Stimulated activated effector memory CD8-positive, alpha-beta T cell treated with anti-CD3 and anti-CD28 coated beads, Interleukin-12 subunit alpha, Interleukin-12 subunit beta, amount 100 ng/mL, for 72 hours (primary cell): Measurements from ENCODE around the gene MEMO1.
"Not testable (repeated sequence)": the region's sequence is repeated elsewhere in the genome, so short reads cannot be mapped to it uniquely, and the experiment has no call there.

Source experiments
- ATAC-seq: fragments of 150-1000 bp; cut with Tn5 transposase; 2 replicates; pipeline ENCODE4 v1.10.0; 2021
- DNase-seq, 2 donors: peaks; one replicate each; pipeline ENCODE4 v3.0.0; 2021 to 2022; ENCODE audit warnings: low spot score in 2 of 2
- H3K27ac Mint-ChIP-seq: one replicate; pipeline ENCODE4 v1.8.0; 2022; ENCODE audit warnings: mild to moderate bottlenecking, mixed read lengths
- H3K36me3 Mint-ChIP-seq: one replicate; pipeline ENCODE4 v1.8.0; 2022; ENCODE audit warnings: mild to moderate bottlenecking, mixed read lengths
- H3K4me1 Mint-ChIP-seq: one replicate; pipeline ENCODE4 v1.8.0; 2022; ENCODE audit warnings: mixed read lengths
- H3K4me3 Mint-ChIP-seq: one replicate; pipeline ENCODE4 v1.8.0; 2022; ENCODE audit warnings: mild to moderate bottlenecking, mixed read lengths
- H3K9me3 Mint-ChIP-seq: one replicate; pipeline ENCODE4 v1.8.0; 2022; ENCODE audit warnings: mixed read lengths

The MEMO1 gene

GRCh38 chr2:31922542-31923408 lies 88.0 kb downstream of the MEMO1 start:
- Mint-ChIP-seq H3K9me3 (no peaks in the 10 kb centered on the region), H3K4me1 (peaks cover 16% of the 10 kb centered on the region), H3K27ac (no peak overlapping the region), H3K4me3 (no peak overlapping the region), H3K36me3 (peaks cover 49% of the 10 kb centered on the region)
- DNase-seq = no peak
- no peak for ATAC-seq

- Mint-ChIP-seq H3K4me3 (no peak overlapping the region), H3K4me1 (peaks cover 16% of the 10 kb centered on the region), H3K9me3 (no peaks in the 10 kb centered on the region), H3K36me3 (peaks cover 35% of the 10 kb centered on the region), H3K27ac (no peak overlapping the region)
- DNase-seq = no peak
- ATAC-seq = no peak
These were observed 89.8 kb downstream of the MEMO1 start for GRCh38 chr2:31920962-31921361.

GRCh38 chr2:31919499-31919898 lies 91.3 kb downstream of the MEMO1 start:
- H3K9me3 Mint-ChIP-seq = no peaks in the 10 kb centered on the region
- peaks cover 29% of the 10 kb centered on the region for H3K36me3 Mint-ChIP-seq
- no peak overlapping the region for H3K27ac Mint-ChIP-seq
- DNase-seq (no peak), ATAC-seq (no peak)
- H3K4me3 Mint-ChIP-seq = no peak overlapping the region
- H3K4me1 Mint-ChIP-seq = peaks cover 9% of the 10 kb centered on the region

GRCh38 chr2:31909661-31910060 lies 101.1 kb downstream of the MEMO1 start:
- no peaks in the 10 kb centered on the region for H3K9me3 Mint-ChIP-seq
- ATAC-seq (no peak), DNase-seq (no peak)
- H3K36me3 Mint-ChIP-seq = peaks cover 47% of the 10 kb centered on the region
- peaks cover 8% of the 10 kb centered on the region for H3K4me1 Mint-ChIP-seq
- H3K27ac Mint-ChIP-seq = no peak overlapping the region
- H3K4me3 Mint-ChIP-seq = no peak overlapping the region

- H3K36me3 Mint-ChIP-seq = peaks cover 53% of the 10 kb centered on the region
- not testable (repeated sequence) for DNase-seq, H3K4me1 Mint-ChIP-seq, H3K27ac Mint-ChIP-seq, H3K4me3 Mint-ChIP-seq, ATAC-seq, H3K9me3 Mint-ChIP-seq
These were observed 103.3 kb downstream of the MEMO1 start for GRCh38 chr2:31907491-31907890.

- Mint-ChIP-seq H3K4me3 (no peak overlapping the region), H3K36me3 (peaks cover 55% of the 10 kb centered on the region), H3K4me1 (no peaks in the 10 kb centered on the region), H3K9me3 (peaks cover 5% of the 10 kb centered on the region), H3K27ac (peak overlapping the region; percentile 3)
- ATAC-seq (no peak), DNase-seq (no peak)
These were observed 107.6 kb downstream of the MEMO1 start for GRCh38 chr2:31903109-31903780.

GRCh38 chr2:31901900-31902299 lies 108.9 kb downstream of the MEMO1 start:
- Mint-ChIP-seq H3K9me3 (peaks cover 10% of the 10 kb centered on the region), H3K36me3 (peaks cover 50% of the 10 kb centered on the region), H3K4me1 (no peaks in the 10 kb centered on the region), H3K27ac (no peak overlapping the region), H3K4me3 (no peak overlapping the region)
- DNase-seq (no peak), ATAC-seq (no peak)

- not testable (repeated sequence) for H3K4me3 Mint-ChIP-seq, H3K4me1 Mint-ChIP-seq
- H3K36me3 Mint-ChIP-seq = peaks cover 59% of the 10 kb centered on the region
These were observed 110.7 kb downstream of the MEMO1 start for GRCh38 chr2:31900156-31900555.

GRCh38 chr2:31898346-31898745 lies 112.5 kb downstream of the MEMO1 start:
- not testable (repeated sequence) for H3K4me3 Mint-ChIP-seq, H3K27ac Mint-ChIP-seq, H3K4me1 Mint-ChIP-seq, DNase-seq, ATAC-seq
- peaks cover 56% of the 10 kb centered on the region for H3K36me3 Mint-ChIP-seq
- H3K9me3 Mint-ChIP-seq = peaks cover 10% of the 10 kb centered on the region

More at GRCh38 chr2:31900156-31900555, 110.7 kb downstream of the MEMO1 start:
- ATAC-seq, H3K27ac Mint-ChIP-seq, DNase-seq: not testable (repeated sequence)
- H3K9me3 Mint-ChIP-seq = peaks cover 10% of the 10 kb centered on the region

- H3K4me3 Mint-ChIP-seq, H3K4me1 Mint-ChIP-seq, DNase-seq, ATAC-seq, H3K27ac Mint-ChIP-seq: not testable (repeated sequence)
- Mint-ChIP-seq H3K36me3 (peaks cover 50% of the 10 kb centered on the region), H3K9me3 (peaks cover 10% of the 10 kb centered on the region)
These were observed 113.5 kb downstream of the MEMO1 start for GRCh38 chr2:31897340-31897739.

GRCh38 chr2:31896293-31896692 lies 114.5 kb downstream of the MEMO1 start:
- no peak for DNase-seq
- no peak overlapping the region for H3K4me3 Mint-ChIP-seq
- no peak overlapping the region for H3K27ac Mint-ChIP-seq
- no peaks in the 10 kb centered on the region for H3K4me1 Mint-ChIP-seq
- peaks cover 10% of the 10 kb centered on the region for H3K9me3 Mint-ChIP-seq
- peaks cover 50% of the 10 kb centered on the region for H3K36me3 Mint-ChIP-seq
- ATAC-seq = no peak

GRCh38 chr2:31894656-31895055 lies 116.2 kb downstream of the MEMO1 start:
- no peak for ATAC-seq
- Mint-ChIP-seq H3K36me3 (peaks cover 43% of the 10 kb centered on the region), H3K9me3 (peaks cover 10% of the 10 kb centered on the region), H3K4me3 (no peak overlapping the region), H3K4me1 (no peaks in the 10 kb centered on the region), H3K27ac (no peak overlapping the region)
- DNase-seq = no peak

- no peak for DNase-seq
- peaks cover 36% of the 10 kb centered on the region for H3K36me3 Mint-ChIP-seq
These were observed 117.7 kb downstream of the MEMO1 start for GRCh38 chr2:31893094-31893493.

GRCh38 chr2:31889044-31889443 lies 121.8 kb downstream of the MEMO1 start:
- no peak overlapping the region for H3K27ac Mint-ChIP-seq
- H3K4me1 Mint-ChIP-seq = no peaks in the 10 kb centered on the region
- H3K4me3 Mint-ChIP-seq = no peak overlapping the region
- H3K9me3 Mint-ChIP-seq = no peaks in the 10 kb centered on the region
- H3K36me3 Mint-ChIP-seq = peaks cover 21% of the 10 kb centered on the region
- no peak for ATAC-seq
- DNase-seq = no peak

More at GRCh38 chr2:31893094-31893493, 117.7 kb downstream of the MEMO1 start:
- Mint-ChIP-seq H3K4me1 (no peaks in the 10 kb centered on the region), H3K4me3 (no peak overlapping the region), H3K9me3 (peaks cover 4% of the 10 kb centered on the region), H3K27ac (no peak overlapping the region)
- ATAC-seq = no peak

- Mint-ChIP-seq H3K9me3 (no peaks in the 10 kb centered on the region), H3K36me3 (peaks cover 23% of the 10 kb centered on the region), H3K4me3 (no peak overlapping the region), H3K4me1 (no peaks in the 10 kb centered on the region), H3K27ac (no peak overlapping the region)
- no peak for DNase-seq
- no peak for ATAC-seq
These were observed 122.3 kb downstream of the MEMO1 start for GRCh38 chr2:31888550-31888949.

- no peak for ATAC-seq
- Mint-ChIP-seq H3K36me3 (peaks cover 20% of the 10 kb centered on the region), H3K27ac (no peak overlapping the region), H3K4me3 (no peak overlapping the region), H3K4me1 (no peaks in the 10 kb centered on the region), H3K9me3 (no peaks in the 10 kb centered on the region)
- DNase-seq = no peak
These were observed 124.1 kb downstream of the MEMO1 start for GRCh38 chr2:31886700-31887099.
